AG08395 (cell line): ENCODE measurements around the gene CANX.

Experiments used
- DNase-seq: peaks from one replicate; pipeline ENCODE4 v3.0.0; 2012; ENCODE audit warnings: mixed read lengths, low spot score

Gene CANX

GRCh38 chr5:179778591-179778990 lies 79.8 kb downstream of the CANX start:
- no peak for DNase-seq

- no peak for DNase-seq
Observed at GRCh38 chr5:179779826-179780225, 81.1 kb downstream of the CANX start.

- DNase-seq: no peak
Observed at GRCh38 chr5:179780362-179780761, 81.6 kb downstream of the CANX start.
